22Rv1 (cell line): ENCODE data around the gene CES2.

Experiments
- CTCF ChIP-seq: fragments of 450-650 bp; IDR thresholded peaks from 2 replicates; pipeline ENCODE4 v1.5.1; 2017; ENCODE audit warnings: mild to moderate bottlenecking
- ZFX ChIP-seq: fragments of 450-650 bp; IDR thresholded peaks from 2 replicates; pipeline ENCODE4 v1.6.1; 2017; ENCODE audit warnings: antibody characterized with exemption, borderline replicate concordance

- TF ChIP-seq CTCF (no peak), ZFX (no peak)
These were observed 23.8 kb downstream of the CES2 start for GRCh38 chr16:66958857-66959703.
